H1 (cell line): Measurements from ENCODE around the gene LIPI. TPM values are rescaled to one million over a fixed set of nuclear protein-coding genes. Genes with fewer than 3 reads are reported as not detected.

Source experiments
- ATF2 ChIP-seq: IDR thresholded peaks from 2 replicates; pipeline ENCODE4 v1.6.1; 2012; ENCODE audit warnings: low read length, inconsistent platforms
- GTF2F1 ChIP-seq: IDR thresholded peaks from 2 replicates; pipeline ENCODE4 v1.6.1; 2012; ENCODE audit warnings: low read depth, low read length, improper control_type of control experiment, borderline replicate concordance
- POU5F1 ChIP-seq: IDR thresholded peaks from 2 replicates; pipeline ENCODE4 v1.6.1; 2011; ENCODE audit warnings: low read depth, mild to moderate bottlenecking, low read length, moderate library complexity
- polyA plus RNA-seq, 7 experiments: library from polyadenylated mRNA; depleted of rRNA in 3 of 7; stranded (reverse) in 5 of 7; unstranded in 2 of 7; fragments of >200 nt in 5 of 7; fragments of 200-250 nt in 2 of 7; gene quantifications; 1 replicate in 5 of 7; 2 replicates in 1 of 7; 4 replicates in 1 of 7; pipeline versions ENCODE4 v1.2.1 to v1.2.3, GENCODE V29; 2011 to 2013; ENCODE audit warnings: missing spikeins in 2 of 7, mixed read lengths in 2 of 7
- total RNA-seq: library from RNA; stranded (reverse); fragmentation: NEBNext Ultra II Directional; extraction: Animal tissue kit (Norgen Biotek cat#: 25700); gene quantifications from 2 replicates; pipeline ENCODE4 v1.2.1, GENCODE V29; 2021

Gene LIPI
- total and polyA plus RNA-seq, 2 of the 8 experiments (the other 6 are each of a cell fraction or from before 2014, with no cell fraction given), result not detected

GRCh38 chr21:14080040-14080763 is 130.6 kb downstream of the LIPI start (continued):
- TF ChIP-seq ATF2, result no peak
- TF ChIP-seq GTF2F1, result no peak
- TF ChIP-seq POU5F1, result no peak
